HG03060 (cell line): ENCODE results near the gene VSTM5.
"Not testable (repeated sequence)": the region's sequence is repeated elsewhere in the genome, so short reads cannot be mapped to it uniquely, and the experiment has no call there.

Experiments used
- ATAC-seq: cut with Tn5 transposase; IDR thresholded peaks from one replicate; pipeline ENCODE4 v1.9.1; 2021; ENCODE audit warnings: low read depth, moderate number of reproducible peaks; ENCODE audit not compliant: unreplicated experiment

The VSTM5 gene

DNA sequence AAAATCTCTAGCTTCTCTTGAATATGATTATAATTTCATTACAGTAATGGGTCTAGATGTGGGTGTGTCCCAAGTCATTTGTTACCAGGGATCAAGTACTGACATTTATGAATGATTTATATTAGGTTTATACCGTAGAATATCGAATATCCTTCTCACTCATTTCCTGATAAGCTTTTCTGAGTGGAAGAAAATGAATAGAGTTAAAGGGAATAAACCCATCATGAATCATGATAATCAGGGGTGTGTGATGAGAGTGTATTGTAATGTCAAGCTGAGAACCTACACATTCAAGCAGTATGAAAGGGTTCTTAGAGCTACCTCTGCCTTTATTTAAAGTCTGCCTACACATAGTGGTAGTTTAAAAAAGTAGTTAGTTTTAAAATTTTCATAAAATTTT, 49.1 kb downstream of the VSTM5 start:
- ATAC-seq = no peak

DNA sequence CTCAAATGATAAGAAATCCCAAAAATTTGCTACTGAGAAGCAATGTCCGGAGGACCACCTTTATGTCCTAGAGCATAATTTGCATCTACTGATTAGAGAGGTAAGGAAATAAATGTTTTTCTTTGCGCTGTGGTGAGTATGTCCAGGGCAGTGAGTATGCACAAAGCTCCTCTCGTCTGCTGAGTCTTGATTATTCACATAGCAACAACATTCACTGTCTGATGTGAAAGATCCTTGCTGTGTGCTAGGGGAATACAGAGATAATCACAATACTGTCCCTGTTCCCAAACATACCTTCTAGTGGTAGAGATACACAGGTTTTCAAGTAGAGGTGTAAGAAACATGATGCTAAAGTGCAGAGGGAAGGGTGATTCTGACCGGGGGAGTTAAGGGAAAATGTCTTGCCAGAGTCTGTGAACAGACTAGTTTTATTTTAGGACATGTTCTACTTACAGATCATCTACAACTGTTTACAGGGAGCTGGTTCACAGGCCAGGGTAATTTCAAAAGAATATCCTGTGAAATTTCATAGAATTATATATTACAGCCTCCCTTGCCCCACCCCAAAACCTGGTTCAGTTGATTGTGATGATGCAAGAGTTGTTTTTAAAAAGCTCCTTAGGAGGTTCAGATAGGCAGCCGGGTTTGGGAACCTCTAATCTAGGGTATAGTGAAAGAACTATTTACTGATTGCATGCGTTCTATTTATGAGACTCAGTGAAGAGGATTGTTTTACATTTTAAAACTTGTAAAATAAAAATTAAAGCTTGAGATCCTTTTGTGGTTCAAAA, 53.8 kb downstream of the VSTM5 start:
- no peak for ATAC-seq

- ATAC-seq = no peak
Observed at GRCh38 chr11:93791493-93791892, 58.9 kb downstream of the VSTM5 start.

GRCh38 chr11:93784935-93785360, 65.5 kb downstream of the VSTM5 start:
- peak; percentile 17 for ATAC-seq

DNA sequence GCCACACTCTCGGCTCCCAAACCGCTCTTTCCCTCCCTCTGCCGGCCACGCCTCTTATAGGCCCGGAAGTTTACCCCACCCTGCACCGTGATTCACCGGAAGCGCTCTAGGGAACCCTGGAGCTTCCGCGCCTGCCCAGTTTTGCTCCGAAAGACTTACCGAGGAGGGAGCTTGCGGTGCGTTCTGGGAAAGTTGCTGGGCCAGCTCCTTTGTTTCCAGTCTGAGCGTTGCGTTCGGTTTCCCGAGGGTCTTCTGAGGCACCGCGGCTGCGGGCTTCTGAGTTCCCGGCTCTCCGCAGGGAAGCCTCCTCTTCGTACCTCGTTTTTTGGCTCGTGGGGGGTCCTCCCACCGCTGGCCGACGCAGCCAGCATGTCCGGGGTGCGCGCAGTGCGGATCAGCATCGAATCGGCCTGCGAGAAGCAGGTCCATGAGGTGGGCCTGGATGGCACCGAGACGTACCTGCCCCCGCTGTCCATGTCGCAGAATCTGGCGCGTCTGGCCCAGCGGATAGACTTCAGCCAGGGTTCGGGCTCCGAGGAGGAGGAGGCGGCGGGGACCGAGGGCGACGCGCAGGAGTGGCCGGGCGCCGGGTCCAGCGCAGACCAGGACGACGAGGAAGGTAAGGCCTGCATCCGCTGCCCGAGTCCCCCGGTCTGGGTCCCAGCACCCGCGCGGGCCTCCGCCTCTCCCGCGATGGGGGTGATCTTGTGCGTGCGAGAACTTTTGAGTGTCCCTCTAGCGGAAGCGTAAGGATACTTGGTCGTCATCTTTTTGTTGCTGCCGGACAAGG, 66.1 kb downstream of the VSTM5 start, which contains the start of gene MED17:
Gene MED17, plus strand, starts transcription at position 138 of the 790 bp plus-strand sequence. Its CDS starts 232 bp downstream, at position 370.
- ATAC-seq = peak; percentile 94

DNA sequence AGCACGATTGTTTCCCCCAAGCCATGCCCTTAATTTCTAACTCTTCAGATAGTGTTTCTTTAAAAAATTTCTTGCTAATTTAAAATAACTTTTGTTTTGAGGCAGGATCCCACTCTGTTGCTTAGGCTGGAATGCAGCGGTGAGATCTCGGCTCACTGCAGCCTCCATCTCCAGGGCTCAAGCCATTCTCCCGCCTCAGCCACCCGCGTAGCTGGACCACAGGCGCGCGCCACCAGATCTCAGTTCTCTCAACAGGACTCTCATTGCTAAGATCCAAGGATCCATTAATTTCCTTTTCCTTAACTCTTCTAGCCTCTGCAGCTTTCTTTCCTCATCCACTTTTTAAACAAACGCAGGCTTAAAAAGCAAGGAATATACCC, 66.7 kb downstream of the VSTM5 start:
- peak; percentile 24 for ATAC-seq

- ATAC-seq = no peak
Observed at GRCh38 chr11:93783362-93783761, 67.1 kb downstream of the VSTM5 start.

DNA sequence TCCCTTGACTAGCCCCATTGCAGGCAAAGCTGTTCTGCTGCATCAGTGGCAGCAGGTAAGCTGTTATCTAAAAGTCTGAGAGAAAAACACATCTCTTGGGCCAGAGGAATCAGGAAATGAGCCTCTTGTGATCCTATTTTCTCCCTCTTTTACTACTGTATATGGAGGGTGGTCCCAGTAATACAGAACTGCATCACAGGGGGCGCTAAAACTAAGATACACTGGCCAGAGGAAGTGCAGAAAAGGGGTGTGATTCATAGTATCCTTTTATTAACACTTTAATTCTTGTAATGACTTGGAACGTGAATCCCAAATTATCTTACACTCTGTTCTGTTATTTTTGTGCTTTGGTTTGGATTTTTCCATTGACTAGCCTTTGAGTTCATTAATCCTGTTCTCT, 75.1 kb downstream of the VSTM5 start:
- ATAC-seq = no peak

- not testable (repeated sequence) for ATAC-seq
Observed at GRCh38 chr11:93774560-93774959, 75.9 kb downstream of the VSTM5 start.

GRCh38 chr11:93773601-93774200, 76.7 kb downstream of the VSTM5 start:
- no peak for ATAC-seq

DNA sequence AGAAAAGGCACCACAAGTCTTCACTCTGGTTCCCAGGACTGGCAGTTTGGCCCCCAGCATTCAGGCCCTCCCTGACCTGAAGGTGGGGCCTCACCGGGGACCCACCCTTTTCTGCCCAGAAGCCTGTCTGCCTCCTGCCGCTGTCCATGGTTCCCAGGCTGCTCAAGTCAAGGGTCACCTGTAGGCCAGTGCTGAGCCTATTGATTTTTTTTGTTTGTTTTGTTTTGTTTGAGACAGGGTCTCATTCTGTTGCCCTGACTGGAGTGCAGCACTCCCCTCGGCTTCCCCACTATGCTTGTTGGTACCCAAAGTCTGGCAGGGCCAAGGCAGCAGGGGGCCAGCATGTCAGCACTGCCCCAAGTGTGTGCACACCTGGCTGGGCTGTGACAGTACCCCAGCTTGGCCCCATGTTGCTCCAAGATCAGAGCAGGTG, 77.4 kb downstream of the VSTM5 start:
- no peak for ATAC-seq

- no peak for ATAC-seq
Observed at GRCh38 chr11:93772123-93772522, 78.3 kb downstream of the VSTM5 start.

- no peak for ATAC-seq
Observed at GRCh38 chr11:93770160-93770559, 80.3 kb downstream of the VSTM5 start.
